Measurements from ENCODE around the gene SMIM35.

SMIM35 gene

DNA sequence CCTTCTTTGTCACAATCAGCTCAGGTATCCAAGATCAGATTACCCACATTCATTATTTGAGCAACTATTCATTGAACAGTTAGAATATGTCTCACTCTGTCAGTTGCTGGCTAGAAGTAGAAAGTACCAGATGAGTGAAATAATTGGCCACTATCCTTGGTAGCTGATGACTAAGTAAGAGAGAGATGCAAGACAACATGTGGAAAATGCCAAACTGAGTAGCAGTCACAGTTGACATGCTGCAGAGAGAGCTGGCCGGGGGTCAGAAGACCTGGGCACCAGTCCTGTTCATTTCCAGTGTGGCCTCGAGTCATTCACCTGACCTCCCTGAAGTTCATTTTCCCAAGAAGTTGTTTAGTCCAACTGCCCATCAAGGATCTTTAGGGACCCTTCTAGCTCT, 22.5 kb upstream of the SMIM35 start:
- peak; percentile 15 for DNase-seq

DNA sequence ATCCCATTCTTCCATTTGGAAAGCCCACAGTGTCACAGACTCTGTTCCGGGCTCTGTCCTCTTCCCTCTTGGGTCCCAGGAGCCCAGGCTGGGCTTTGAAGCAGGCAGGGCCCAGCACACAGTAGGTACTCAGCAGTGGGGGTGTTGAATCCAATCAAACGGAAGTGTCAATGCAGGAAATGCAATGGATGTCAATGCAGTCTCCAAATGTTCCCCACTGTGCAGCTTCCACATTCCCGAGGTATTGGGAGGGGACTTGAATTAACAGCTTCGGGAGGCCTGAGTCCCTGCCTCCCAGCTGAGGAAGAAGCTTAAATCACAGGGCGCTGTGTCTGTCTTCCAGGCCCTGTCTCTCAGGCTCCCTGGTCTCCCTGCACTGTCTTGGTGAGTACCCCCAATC, 21.8 kb upstream of the SMIM35 start:
- no peak for DNase-seq

DNA sequence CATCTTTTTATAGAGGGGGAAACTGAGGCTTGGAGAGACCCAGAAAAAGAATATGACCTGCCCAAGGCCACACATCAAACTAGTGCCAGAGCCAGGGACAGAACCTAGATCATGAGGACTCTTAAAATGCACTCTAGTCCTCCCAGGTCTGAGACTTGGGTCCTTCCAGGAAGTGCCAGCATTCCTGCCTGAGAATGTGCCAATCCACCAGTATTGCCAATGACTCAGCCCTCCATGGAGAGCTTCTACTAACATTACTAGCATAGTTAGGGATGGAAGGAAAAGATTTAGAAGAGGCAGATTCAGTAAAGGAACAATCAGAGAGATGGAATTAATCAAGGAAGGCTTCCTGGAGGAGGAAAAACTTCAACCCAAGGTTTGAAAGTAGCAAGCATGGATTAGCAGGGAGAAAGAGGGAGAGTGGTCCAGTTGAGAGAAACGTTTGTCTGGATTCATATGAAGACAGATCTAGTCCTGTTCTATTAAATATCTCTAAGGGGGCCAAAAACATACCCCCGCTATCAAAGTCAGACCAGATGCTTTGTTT, 20.1 kb upstream of the SMIM35 start:
- peak; percentile 40 for DNase-seq

DNA sequence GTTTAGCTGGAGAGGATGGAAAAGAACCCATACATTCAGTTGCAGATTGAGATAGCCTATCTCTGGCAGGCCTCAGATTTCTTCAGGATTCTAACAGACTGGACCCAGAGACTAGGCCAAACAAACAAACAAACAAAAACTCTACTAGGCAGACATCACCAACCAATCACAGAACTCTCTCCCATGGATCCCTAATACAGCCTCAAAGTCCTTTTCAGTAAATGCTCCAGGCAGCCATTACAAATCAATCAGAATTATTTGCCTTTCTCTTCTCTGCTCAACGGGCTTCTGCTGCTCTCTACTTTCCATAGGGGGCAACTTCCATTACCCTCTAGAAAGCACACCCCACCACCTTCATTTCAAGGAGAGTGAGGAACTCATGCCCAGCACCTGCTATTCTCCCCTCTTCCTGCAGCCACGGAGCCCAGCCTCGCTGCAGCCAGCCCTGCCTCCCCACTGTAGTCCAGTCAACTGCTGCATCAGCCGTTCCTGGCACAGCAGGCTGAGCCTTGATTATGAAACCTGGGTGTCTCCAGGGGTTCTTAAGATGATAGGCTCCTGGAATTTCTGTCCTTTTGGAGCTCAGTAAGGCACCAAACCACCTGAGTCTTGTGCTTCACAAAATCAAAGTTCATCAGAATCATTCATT, 19.0 kb upstream of the SMIM35 start:
- DNase-seq: no peak

DNA sequence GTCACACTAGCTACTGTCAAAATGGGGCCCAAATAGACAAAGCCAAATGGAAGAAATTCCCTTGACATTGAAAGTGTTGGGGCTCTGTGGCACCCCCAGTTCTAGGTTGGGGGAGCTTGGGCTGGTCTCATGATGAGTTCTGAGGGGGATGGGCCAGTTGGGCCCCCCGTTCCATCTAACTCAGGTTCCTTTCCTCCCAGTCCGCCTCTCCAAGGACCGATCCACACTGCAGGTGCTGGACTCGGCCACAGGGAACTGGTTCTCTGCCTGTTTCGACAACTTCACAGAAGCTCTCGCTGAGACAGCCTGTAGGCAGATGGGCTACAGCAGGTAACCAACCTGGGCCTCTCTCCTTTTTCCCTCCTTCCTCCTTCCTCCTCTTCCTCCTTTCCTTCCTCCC, 17.7 kb upstream of the SMIM35 start:
- DNase-seq: no peak

- DNase-seq: no peak
Measured at GRCh38 chr11:118102721-118103261, 16.0 kb upstream of the SMIM35 start.

DNA sequence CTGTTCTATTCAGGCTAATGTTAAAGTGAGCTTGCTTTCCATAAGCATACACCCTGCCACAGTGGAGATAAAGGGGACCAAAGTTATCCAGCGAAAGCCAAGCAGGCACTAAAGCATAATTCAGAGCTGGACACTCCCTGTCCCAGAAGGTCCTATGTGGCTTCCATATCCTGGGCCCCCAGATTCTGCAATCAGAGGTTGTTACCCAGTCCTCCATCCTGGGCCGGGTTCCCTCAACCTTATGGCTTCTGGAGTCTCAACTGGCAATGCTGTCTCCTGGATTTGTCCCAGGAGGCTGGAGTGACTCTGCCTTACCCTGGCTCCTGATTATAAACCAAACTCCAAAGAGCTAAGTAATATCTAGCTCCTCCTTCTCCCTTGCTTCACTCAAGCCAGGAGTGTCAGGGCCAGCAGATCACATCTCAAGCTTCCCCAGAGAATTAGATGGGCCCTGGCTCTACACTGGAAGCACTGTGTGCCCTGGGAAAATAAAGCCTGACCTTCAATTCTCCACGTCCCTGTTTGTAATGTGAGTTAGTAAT, 14.0 kb upstream of the SMIM35 start:
- DNase-seq: no peak

- no peak for DNase-seq
Measured at GRCh38 chr11:118099838-118100556, 13.2 kb upstream of the SMIM35 start.

GRCh38 chr11:118098996-118099837, 12.5 kb upstream of the SMIM35 start:
- DNase-seq: no peak

- no peak for DNase-seq
Measured at GRCh38 chr11:118095967-118096367, 9.2 kb upstream of the SMIM35 start.

DNA sequence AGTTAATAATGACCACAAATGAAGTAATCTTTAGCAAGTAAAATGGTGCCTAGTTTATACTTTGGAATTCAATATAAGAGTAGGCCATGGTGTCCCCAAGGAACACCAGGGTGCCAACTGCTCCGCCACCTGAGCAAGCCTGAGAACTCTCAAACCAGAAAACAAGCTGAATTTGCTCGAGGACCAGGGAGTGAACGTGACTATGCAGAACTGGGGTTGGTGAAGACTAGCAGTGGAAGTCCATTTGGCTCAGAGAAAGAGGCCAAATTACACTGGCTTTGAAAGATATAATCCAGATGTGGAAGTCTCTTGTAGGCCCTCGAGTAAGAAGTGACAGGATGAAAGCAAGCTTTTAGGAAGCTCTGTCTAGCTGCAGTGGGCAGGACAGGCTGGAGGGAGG, 8.7 kb upstream of the SMIM35 start:
- DNase-seq: no peak

DNA sequence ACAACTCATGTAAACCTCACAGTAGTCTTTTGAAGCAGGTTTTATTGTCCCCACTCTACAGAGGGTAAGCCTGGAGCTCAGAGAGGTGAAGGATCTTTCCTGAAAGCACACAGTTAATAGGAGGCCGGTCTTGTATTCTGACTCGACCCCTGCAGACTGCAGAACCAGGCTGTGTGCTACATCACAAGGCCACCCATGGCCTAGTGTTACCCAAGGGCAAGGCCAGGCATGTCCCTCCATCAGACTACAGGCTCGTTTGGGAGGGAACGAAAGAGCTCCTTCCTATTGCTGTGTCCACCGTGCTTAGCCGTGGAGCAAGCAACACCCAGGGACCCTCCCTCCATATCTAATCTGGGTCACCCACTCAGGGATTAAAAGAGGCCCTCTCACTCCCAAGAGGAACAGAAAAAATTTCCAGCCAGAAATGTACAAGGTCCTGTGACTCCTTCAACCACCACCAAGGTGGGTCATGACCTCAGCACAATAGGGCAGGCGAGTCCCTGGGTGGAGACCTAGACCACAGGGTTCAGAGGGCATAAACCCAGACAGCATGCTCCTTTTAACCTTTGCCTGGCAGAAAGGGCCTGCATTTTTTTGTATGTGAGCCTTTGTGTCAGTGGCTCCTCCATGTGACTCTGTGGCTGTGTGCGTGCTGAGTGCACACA, 6.3 kb upstream of the SMIM35 start:
- no peak for DNase-seq

- DNase-seq: no peak
Measured at GRCh38 chr11:118091690-118092089, 4.9 kb upstream of the SMIM35 start.

GRCh38 chr11:118090545-118091162, 3.9 kb upstream of the SMIM35 start:
- no peak for DNase-seq

GRCh38 chr11:118088531-118088930, 1.8 kb upstream of the SMIM35 start:
- DNase-seq: peak; percentile 4

DNA sequence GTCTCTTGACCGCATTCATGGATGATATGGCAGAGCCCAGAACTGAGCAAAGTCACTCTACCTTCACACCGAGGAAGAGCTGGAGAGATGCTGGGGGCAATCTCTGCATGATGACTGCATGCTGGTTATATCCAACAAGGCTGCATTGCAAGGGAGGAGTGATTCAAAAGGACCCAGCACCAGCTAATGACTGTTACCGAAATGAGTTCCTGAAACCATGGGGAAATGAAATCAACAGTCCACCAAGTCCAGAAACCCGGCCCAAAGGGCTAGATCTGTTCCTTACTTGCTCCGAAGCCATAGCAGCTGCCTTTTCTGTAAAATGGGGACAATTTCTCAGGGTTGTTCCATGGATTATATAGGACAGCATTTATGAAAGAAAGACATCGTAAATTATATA, 1.2 kb upstream of the SMIM35 start:
- no peak for DNase-seq

- no peak for DNase-seq
Measured at GRCh38 chr11:118084656-118085055, 2.1 kb downstream of the SMIM35 start.

- no peak for DNase-seq
Measured at GRCh38 chr11:118084247-118084646, 2.5 kb downstream of the SMIM35 start.

- DNase-seq: no peak
Measured at GRCh38 chr11:118082880-118083552, 3.7 kb downstream of the SMIM35 start.

DNA sequence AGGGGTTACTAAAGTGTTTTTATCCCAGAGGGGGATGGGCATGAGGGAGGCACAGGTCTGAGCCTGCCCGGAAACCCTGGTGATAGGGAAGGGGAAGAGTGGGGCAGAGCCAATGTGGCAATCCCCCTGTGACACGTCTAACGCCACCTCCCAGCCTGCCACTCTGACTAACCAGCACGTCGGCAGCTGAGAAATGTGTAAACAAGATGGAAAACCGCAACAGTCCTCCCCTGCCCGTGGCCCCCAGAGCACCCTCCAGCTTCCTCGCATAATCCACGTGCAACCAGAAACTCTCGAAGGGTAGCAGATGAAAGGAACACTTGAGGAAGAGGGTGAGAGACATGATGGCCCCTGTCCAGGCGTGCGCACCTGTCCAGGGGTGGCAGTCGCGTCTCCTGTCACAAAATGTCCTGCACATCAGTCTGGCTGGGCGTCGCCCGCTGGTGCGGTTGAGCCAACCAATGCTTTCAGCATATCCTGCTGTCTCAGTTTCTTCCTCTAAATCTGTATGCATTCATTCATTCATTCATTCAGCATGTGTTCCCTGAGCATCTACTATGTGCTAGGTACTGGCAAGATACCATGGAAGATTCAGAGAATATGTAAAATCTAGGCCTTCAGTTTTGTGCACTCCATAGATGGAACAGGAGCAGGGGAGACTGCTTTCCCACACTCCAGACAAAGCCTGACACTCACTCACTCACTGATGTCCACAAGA, 5.4 kb downstream of the SMIM35 start:
- no peak for DNase-seq
